Ishikawa (cell line): Measurements from ENCODE around the gene DPM1.

Source experiments
- CEBPB ChIP-seq: IDR thresholded peaks from 2 replicates; pipeline ENCODE4 v1.6.1; 2012
- CREB1 ChIP-seq: IDR thresholded peaks from 2 replicates; pipeline ENCODE4 v1.6.1; 2012; ENCODE audit warnings: low read depth
- EGR1 ChIP-seq: IDR thresholded peaks from 2 replicates; pipeline ENCODE4 v1.6.1; 2012
- EP300 ChIP-seq: IDR thresholded peaks from 2 replicates; pipeline ENCODE4 v1.6.1; 2012; ENCODE audit warnings: borderline replicate concordance
- FOXM1 ChIP-seq: IDR thresholded peaks from 2 replicates; pipeline ENCODE4 v1.6.1; 2012; ENCODE audit warnings: low read depth, borderline replicate concordance
- NFIC ChIP-seq: IDR thresholded peaks from 2 replicates; pipeline ENCODE4 v1.6.1; 2012
- RAD21 ChIP-seq: IDR thresholded peaks from 2 replicates; pipeline ENCODE4 v1.6.1; 2012; ENCODE audit warnings: low read depth
- TAF1 ChIP-seq: IDR thresholded peaks from 2 replicates; pipeline ENCODE4 v1.6.1; 2012; ENCODE audit warnings: low read depth, mild to moderate bottlenecking
- TCF12 ChIP-seq: IDR thresholded peaks from 2 replicates; pipeline ENCODE4 v1.6.1; 2012; ENCODE audit warnings: low read depth
- TEAD4 ChIP-seq: IDR thresholded peaks from 2 replicates; pipeline ENCODE4 v1.6.1; 2012
- YY1 ChIP-seq: IDR thresholded peaks from 2 replicates; pipeline ENCODE4 v1.6.1; 2012; ENCODE audit warnings: low read depth
- ZBTB7A ChIP-seq: IDR thresholded peaks from 2 replicates; pipeline ENCODE4 v1.6.1; 2012; ENCODE audit warnings: low read depth
- TF ChIP-seq, protein P1 (sequence below): IDR thresholded peaks from 2 replicates; pipeline ENCODE4 v1.6.1; 2012
- TF ChIP-seq, protein P2 (sequence below): IDR thresholded peaks from 2 replicates; pipeline ENCODE4 v1.6.1; 2012
- TF ChIP-seq, protein P3 (sequence below): IDR thresholded peaks from 2 replicates; pipeline ENCODE4 v1.6.1; 2012; ENCODE audit warnings: low read depth, mild to moderate bottlenecking

Gene DPM1

DNA sequence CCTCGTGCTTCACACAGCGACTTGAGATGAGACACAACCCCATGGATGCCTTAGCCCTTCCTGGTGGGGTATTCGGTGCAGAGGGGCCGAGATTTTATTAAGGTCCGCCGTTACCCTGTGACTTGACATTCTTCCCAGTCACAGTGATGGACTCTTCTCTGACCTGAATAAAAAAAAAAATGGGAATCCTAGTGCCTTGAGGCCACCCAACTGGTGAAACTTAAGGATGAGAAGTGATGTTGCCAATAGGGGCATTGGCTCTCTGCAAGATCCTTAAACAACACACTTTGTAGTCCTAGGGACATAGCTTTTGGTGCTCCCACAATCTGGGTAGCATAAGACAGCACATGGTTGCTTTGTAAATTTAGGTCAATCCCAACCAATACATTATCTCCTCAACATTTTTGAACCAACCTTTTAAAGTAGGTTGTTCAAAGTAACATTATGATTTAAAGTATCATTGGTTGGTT is 26.3 kb downstream of the DPM1 start:
- no peak for TF ChIP-seq TCF12
- no peak for TF ChIP-seq TEAD4
- TF ChIP-seq, protein P1, sequence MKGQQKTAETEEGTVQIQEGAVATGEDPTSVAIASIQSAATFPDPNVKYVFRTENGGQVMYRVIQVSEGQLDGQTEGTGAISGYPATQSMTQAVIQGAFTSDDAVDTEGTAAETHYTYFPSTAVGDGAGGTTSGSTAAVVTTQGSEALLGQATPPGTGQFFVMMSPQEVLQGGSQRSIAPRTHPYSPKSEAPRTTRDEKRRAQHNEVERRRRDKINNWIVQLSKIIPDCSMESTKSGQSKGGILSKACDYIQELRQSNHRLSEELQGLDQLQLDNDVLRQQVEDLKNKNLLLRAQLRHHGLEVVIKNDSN = no peak
- no peak for TF ChIP-seq ZBTB7A
- TF ChIP-seq CEBPB = no peak
- TF ChIP-seq CREB1 = no peak
- no peak for TF ChIP-seq TAF1
- TF ChIP-seq EGR1 = no peak
- no peak for TF ChIP-seq YY1
- no peak for TF ChIP-seq EP300
- TF ChIP-seq RAD21 = no peak

DNA sequence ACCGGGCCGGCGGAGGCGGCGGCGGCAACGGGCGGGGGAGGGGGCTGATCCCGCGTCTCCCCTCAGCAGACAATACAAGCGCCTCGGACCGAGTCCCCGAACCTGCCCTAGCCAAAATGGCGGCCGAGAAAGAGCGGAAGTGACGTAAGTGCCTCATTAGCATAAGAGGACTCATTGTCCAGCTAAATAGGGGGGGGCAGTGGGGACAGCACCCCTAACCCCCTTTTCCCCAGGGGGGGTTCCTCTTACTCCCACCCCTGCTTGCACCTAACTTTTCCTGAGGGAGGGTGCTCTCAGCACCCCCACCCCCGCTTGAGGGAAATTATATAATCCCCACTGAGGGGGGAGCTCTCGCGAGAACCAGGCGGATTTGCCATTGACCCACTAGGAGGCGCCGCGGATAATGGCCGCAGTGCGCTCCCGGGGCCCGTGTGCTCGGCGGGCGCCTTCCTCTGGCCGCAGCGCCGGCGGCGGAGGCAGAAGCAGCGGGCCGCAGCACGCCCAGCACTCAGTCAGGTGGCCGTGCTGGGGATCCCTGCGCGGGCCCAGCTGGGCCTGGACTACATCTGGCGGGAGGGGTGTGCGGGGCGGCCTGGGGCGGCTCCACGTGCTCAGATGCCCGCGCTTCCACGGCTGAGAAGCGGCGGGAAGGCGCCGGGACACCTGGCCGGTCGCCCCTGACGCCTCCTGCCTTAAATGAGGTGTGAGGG is 26.9 kb downstream of the DPM1 start, which contains the start of gene ADNP:
Gene ADNP, minus strand, starts transcription at position 132 of the 710 bp plus-strand sequence. CDS start 27,441 bp downstream, outside the sequence.
- TF ChIP-seq ZBTB7A (peak; percentile 66), TAF1 (peak; percentile 86), NFIC (no peak), CREB1 (peak; percentile 60; the same call in 1 of the 2 replicates), EP300 (peak; percentile 20; the same call in 1 of the 2 replicates), YY1 (peak; percentile 91), FOXM1 (peak; percentile 44; the same call in 1 of the 2 replicates), TEAD4 (0 out of 2 replicates have a peak, but pooled peaks have one; percentile 12), CEBPB (no peak; the same call in 1 of the 2 replicates), RAD21 (no peak; the same call in 1 of the 2 replicates), TCF12 (peak; percentile 48; the same call in 1 of the 2 replicates), EGR1 (peak; percentile 38; the same call in 1 of the 2 replicates)
- TF ChIP-seq, protein P2, sequence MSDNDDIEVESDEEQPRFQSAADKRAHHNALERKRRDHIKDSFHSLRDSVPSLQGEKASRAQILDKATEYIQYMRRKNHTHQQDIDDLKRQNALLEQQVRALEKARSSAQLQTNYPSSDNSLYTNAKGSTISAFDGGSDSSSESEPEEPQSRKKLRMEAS = peak; percentile 99
- TF ChIP-seq, protein P3, sequence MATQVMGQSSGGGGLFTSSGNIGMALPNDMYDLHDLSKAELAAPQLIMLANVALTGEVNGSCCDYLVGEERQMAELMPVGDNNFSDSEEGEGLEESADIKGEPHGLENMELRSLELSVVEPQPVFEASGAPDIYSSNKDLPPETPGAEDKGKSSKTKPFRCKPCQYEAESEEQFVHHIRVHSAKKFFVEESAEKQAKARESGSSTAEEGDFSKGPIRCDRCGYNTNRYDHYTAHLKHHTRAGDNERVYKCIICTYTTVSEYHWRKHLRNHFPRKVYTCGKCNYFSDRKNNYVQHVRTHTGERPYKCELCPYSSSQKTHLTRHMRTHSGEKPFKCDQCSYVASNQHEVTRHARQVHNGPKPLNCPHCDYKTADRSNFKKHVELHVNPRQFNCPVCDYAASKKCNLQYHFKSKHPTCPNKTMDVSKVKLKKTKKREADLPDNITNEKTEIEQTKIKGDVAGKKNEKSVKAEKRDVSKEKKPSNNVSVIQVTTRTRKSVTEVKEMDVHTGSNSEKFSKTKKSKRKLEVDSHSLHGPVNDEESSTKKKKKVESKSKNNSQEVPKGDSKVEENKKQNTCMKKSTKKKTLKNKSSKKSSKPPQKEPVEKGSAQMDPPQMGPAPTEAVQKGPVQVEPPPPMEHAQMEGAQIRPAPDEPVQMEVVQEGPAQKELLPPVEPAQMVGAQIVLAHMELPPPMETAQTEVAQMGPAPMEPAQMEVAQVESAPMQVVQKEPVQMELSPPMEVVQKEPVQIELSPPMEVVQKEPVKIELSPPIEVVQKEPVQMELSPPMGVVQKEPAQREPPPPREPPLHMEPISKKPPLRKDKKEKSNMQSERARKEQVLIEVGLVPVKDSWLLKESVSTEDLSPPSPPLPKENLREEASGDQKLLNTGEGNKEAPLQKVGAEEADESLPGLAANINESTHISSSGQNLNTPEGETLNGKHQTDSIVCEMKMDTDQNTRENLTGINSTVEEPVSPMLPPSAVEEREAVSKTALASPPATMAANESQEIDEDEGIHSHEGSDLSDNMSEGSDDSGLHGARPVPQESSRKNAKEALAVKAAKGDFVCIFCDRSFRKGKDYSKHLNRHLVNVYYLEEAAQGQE = 0 out of 2 replicates have a peak, but pooled peaks have one; percentile 11
- TF ChIP-seq, protein P1 = peak; percentile 85

DNA sequence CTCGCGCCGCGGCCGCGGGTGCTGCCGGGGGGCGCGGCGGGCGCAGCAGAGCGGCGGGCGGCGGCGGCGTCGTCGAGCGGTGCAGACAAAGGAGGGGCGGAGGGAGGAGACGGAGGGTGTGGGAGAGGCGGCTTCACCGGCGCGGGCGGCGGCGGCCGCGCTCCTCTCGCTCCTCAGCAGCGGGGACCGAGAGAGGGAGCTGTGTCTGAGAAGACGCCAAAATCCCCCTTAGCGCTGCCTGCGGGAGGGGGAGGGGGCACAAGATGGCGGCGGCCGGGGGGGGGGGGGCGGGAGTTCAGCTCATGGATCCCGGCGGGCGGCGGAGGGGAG is 27.4 kb downstream of the DPM1 start:
- TF ChIP-seq CREB1 (no peak), EGR1 (no peak), FOXM1 (no peak), RAD21 (no peak), NFIC (no peak), EP300 (no peak), TCF12 (no peak), TAF1 (no peak), YY1 (no peak), ZBTB7A (no peak), TEAD4 (no peak), CEBPB (no peak)
- TF ChIP-seq, protein P3 = no peak
- TF ChIP-seq, protein P2 = no peak
- TF ChIP-seq, protein P1 = no peak

DNA sequence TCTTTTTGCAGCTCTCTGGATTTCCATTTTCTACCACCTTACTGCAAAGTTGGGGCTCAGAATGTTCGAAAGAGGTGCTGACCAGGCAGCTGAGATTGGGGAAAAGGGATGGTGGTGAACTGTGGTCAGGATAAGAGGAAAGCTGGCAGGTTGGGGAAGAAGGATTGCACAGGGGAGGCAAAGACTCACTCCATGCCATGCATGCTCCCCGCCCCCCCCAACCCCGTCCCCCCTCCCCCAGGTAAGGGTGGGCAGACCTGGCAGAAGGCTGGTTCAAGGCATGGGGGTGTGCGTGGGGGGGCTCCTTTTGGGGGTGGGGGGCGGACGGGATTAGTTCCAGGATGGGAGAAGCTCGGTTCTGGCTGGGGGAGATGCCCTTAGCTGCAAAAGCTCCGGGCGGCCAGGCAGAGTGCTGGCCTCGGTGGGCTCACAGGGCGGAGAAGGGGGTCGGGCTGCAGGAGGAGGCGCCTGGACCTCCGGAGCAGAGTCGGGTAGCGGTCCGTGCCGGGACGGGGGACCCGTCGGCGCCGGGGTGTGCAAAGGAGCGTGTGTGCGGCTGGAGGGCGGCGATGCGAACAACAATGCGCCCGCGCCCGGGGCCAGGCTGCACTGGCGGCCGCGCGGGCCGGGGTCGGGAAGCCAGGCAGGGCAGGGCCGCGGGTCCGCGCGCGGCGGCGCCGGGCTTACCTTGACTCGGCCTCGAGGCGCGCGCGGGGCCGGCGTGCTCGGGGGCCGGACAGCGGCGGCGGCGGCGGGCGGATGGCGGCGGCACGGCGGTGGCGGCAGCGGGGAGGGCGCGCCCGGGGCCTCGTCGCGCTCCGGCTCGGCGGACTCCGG is 28.0 kb downstream of the DPM1 start:
- TF ChIP-seq ZBTB7A (0 out of 2 replicates have a peak, but pooled peaks have one; percentile 32), TEAD4 (no peak)
